Stomach smooth muscle (tissue), 2 donors: ENCODE data around the gene NDUFB10.

Experiments
- H3K27ac ChIP-seq: one replicate; pipeline ENCODE4 v1.7.0; 2013; ENCODE audit warnings: mild to moderate bottlenecking, low read length, inconsistent platforms
- H3K27me3 ChIP-seq, 2 donors: one replicate each; pipeline ENCODE4 v1.7.0; 2013; ENCODE audit warnings: low read length in 2 of 2; ENCODE audit not compliant: insufficient read depth in 2 of 2, control insufficient read depth in 1 of 2
- H3K36me3 ChIP-seq, 2 donors: one replicate each; pipeline ENCODE4 v1.7.0; 2013; ENCODE audit warnings: low read length in 2 of 2; ENCODE audit not compliant: control insufficient read depth in 2 of 2, insufficient read depth in 2 of 2
- H3K4me1 ChIP-seq: one replicate; pipeline ENCODE4 v1.7.0; 2013; ENCODE audit warnings: low read length; ENCODE audit not compliant: control insufficient read depth, insufficient read depth
- H3K4me3 ChIP-seq, 2 donors: one replicate each; pipeline ENCODE4 v1.7.0; 2013; ENCODE audit warnings: low read length in 2 of 2
- H3K9ac ChIP-seq, 2 donors: one replicate each; pipeline ENCODE4 v1.7.0; 2013; ENCODE audit warnings: low read length in 2 of 2, mild to moderate bottlenecking in 1 of 2
- H3K9me3 ChIP-seq, 2 donors: one replicate each; pipeline ENCODE4 v1.7.0; 2013; ENCODE audit warnings: low read length in 2 of 2; ENCODE audit not compliant: control insufficient read depth in 2 of 2
- donor health status: healthy.
- donor health status: Pancreatic carcinoma.

Gene NDUFB10

GRCh38 chr16:1974157-1975070 lies 15.1 kb downstream of the NDUFB10 start:
- Histone ChIP-seq H3K4me3 (no peak overlapping the region), H3K36me3 (peaks cover 35 to 39% of the 10 kb centered on the region in 2 donors), H3K9ac (no peak overlapping the region), H3K4me1 (peaks cover 20% of the 10 kb centered on the region), H3K9me3 (no peaks in the 10 kb centered on the region), H3K27ac (no peak overlapping the region), H3K27me3 (peaks cover 23 to 27% of the 10 kb centered on the region in 2 donors)

DNA sequence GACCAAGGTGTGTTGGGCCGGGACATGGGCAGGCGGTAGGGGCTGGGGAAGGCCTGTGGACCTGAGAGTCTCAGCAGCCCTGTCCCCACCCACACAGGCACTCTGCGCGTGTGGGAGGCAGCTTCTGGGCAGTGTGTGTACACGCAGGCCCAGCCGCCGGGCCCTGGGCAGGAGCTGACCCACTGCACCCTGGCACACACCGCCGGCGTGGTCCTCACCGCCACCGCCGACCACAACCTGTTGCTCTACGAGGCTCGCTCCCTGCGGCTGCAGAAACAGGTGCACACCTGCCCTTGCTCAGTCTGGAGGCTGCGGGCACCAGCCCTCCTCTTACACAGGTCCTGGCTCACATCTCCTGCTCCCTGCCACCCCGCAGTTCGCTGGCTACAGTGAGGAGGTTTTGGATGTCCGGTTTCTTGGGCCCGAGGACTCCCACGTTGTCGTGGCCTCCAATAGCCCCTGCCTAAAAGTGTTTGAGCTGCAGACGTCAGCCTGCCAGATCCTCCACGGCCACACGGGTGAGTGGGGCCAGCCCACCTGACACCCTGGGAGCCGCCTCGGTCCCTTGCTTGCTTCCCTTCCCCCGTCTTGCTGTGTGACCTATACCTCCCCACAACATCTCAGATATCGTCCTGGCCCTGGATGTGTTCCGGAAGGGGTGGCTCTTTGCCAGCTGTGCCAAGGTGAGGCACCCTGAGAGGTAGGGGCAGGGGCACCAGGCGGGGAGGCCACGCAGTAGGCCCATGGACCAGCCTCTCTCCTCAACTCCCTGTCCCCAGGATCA lies 16.3 kb downstream of the NDUFB10 start:
- Histone ChIP-seq H3K27me3 (peaks cover 35 to 37% of the 10 kb centered on the region in 2 donors), H3K27ac (no peak overlapping the region), H3K4me1 (peaks cover 24% of the 10 kb centered on the region), H3K9me3 (no peaks in the 10 kb centered on the region), H3K4me3 (no peak overlapping the region), H3K9ac (no peak overlapping the region), H3K36me3 (peaks cover 35 to 39% of the 10 kb centered on the region in 2 donors)

DNA sequence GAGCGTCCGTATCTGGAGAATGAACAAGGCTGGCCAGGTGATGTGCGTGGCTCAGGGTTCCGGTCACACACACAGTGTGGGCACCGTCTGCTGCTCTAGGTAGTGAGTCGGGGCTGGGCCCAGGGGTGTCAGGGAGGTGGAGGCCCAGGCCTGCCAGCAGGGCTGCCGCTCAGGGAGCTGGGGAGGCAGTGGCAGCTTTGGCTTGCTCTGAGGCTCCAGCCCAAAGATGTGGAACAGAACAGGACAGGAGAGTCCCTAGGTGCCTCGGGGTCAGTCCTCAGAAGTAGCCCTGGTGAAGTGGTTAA lies 16.8 kb downstream of the NDUFB10 start:
- Histone ChIP-seq H3K4me3 (no peak overlapping the region), H3K27me3 (peaks cover 41 to 42% of the 10 kb centered on the region in 2 donors), H3K9ac (no peak overlapping the region), H3K27ac (no peak overlapping the region), H3K9me3 (no peaks in the 10 kb centered on the region), H3K36me3 (peaks cover 35 to 39% of the 10 kb centered on the region in 2 donors), H3K4me1 (peaks cover 19% of the 10 kb centered on the region)

DNA sequence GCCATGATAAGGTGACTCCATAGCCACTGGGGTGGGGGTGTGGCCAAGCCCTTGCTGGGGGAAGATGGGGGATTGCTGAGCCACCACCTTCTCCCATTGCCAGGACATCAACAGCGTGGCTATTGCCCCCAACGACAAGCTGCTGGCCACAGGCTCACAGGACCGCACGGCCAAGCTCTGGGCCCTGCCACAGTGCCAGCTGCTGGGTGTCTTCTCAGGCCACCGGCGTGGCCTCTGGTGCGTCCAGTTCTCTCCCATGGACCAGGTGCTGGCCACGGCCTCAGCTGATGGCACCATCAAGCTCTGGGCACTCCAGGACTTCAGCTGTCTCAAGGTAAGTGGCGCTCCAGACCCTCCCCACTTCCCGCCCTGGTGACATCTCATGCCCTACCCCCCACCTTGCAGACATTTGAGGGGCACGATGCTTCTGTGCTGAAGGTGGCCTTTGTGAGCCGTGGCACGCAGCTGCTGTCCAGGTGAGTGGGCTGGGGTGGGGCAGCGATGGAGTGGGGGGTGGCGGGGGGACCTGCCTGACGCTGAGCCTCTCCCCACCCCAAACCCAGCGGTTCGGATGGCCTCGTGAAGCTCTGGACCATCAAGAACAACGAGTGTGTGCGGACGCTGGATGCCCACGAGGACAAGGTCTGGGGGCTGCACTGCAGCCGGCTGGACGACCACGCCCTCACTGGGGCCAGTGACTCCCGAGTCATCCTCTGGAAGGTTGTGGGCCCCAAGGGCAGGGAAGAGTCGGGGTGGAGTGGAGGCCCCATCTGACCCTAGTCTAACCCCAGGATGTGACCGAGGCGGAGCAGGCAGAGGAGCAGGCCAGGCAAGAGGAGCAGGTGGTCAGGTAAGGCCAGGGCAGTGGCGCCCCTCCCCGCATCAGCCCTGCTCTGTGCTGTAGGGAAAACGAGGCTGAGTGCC lies 17.9 kb downstream of the NDUFB10 start:
- no peaks in the 10 kb centered on the region for H3K9me3 ChIP-seq
- H3K36me3 ChIP-seq: peaks cover 35 to 39% of the 10 kb centered on the region in 2 donors
- H3K27me3 ChIP-seq: peaks cover 51 to 52% of the 10 kb centered on the region in 2 donors
- peaks cover 19% of the 10 kb centered on the region for H3K4me1 ChIP-seq
- no peak overlapping the region for H3K27ac ChIP-seq
- no peak overlapping the region for H3K4me3 ChIP-seq
- H3K9ac ChIP-seq: no peak overlapping the region

DNA sequence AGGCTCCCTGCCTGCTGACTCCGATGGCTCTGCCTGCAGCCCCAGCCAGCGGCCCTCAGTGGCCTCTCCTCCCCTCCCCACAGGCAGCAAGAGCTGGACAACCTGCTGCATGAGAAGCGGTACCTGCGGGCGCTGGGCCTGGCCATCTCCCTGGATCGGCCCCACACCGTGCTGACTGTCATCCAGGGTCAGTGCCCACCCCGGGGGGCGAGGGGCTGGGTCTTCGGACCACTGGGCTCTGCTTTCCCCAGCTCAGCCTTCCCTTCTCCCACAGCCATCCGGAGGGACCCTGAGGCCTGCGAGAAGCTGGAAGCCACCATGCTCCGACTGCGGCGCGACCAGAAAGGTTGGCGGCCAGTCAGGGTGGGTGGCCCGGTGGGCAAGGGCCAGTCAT lies 18.5 kb downstream of the NDUFB10 start:
- peaks cover 51 to 56% of the 10 kb centered on the region in 2 donors for H3K27me3 ChIP-seq
- peaks cover 35 to 39% of the 10 kb centered on the region in 2 donors for H3K36me3 ChIP-seq
- no peak overlapping the region for H3K9ac ChIP-seq

GRCh38 chr16:1978476-1979120 lies 19.3 kb downstream of the NDUFB10 start:
- Histone ChIP-seq H3K36me3 (peaks cover 35 to 39% of the 10 kb centered on the region in 2 donors), H3K27ac (no peak overlapping the region), H3K4me1 (peaks cover 11% of the 10 kb centered on the region), H3K9me3 (no peaks in the 10 kb centered on the region), H3K9ac (no peak overlapping the region), H3K4me3 (no peak overlapping the region), H3K27me3 (peaks cover 53 to 58% of the 10 kb centered on the region in 2 donors)

More for the DNA sequence above, 18.5 kb downstream of the NDUFB10 start:
- Histone ChIP-seq H3K4me1 (peaks cover 12% of the 10 kb centered on the region), H3K9me3 (no peaks in the 10 kb centered on the region), H3K27ac (no peak overlapping the region), H3K4me3 (no peak overlapping the region)

DNA sequence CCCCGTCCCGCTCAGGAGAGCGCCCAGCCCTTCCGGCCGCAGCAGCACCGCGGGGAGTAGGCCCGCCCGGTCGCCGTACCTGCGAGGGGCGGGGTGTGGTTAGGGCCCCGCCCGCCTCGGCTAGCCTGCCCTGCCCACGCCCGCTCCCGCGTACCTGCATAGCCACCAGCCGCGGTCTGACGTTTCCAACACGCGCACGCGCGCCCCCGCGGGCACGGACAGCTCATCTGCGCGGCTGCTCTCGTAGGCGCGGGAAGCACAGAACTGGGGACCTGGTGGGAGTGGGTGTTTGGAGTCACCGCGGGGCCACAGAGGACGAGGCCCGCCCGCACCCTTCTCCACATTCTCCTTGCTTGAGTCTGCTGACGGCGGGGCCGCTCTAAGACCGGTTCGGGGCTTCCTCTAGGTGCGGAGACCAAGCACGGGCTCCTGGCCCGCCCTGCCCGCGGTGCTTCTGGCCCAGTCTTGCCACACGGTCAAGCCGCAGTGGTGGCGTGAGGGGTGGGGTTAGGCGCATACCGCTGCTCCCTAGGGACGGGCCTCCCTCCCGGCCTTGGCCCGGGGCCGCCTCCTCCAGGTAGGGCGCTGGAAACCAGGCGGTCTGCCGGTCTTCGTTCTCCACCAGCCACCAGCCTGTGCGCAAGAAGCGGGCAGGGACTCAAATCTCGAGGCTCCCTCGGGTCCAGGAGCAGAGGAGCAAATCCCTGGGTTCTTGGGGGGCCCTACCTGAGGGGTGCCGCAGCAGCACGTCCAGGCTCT lies 20.1 kb downstream of the NDUFB10 start:
- no peak overlapping the region for H3K9ac ChIP-seq
- H3K27ac ChIP-seq: no peak overlapping the region
- H3K9me3 ChIP-seq: no peaks in the 10 kb centered on the region
- H3K27me3 ChIP-seq: peaks cover 51 to 55% of the 10 kb centered on the region in 2 donors
- no peak overlapping the region for H3K4me3 ChIP-seq
- peaks cover 12% of the 10 kb centered on the region for H3K4me1 ChIP-seq
- peaks cover 35 to 36% of the 10 kb centered on the region in 2 donors for H3K36me3 ChIP-seq

DNA sequence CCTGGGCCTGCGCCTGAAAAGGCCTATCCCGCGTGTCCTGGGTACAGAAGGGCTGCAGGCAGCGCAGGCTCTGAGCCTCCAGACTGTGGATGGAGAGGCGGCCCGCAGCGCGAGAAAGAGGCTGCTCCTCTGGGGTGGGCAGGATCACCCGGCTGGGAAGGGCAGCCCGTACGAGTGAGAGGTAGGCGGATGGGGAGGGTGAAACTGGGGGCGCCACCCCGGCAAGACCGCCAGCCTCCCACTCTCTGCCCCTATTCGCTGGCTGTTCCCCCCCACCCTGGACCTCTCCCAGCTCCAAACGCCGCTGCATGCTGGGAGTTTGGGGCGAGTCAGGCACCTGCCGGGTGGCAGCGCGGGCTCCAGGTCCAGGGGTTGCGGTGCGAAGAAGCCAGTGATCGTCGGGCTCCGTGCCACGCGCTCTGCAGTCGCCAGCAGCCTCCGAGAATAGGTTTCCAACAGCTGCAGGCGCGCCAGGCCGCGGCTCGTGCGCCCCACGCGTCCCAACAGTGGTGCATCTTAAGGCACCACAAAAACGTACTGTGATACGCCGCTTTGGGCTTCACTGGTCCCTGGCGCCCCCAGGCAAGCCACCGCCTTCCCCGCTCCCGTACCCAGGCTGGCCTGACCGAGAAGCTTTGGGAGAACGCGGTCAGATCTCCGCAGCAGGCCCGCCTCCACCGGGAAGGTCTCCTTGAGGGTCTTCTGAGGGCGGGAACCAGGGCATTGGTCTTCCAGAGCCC lies 20.9 kb downstream of the NDUFB10 start:
- Histone ChIP-seq H3K9me3 (no peaks in the 10 kb centered on the region), H3K9ac (no peak overlapping the region), H3K36me3 (peaks cover 27 to 29% of the 10 kb centered on the region in 2 donors), H3K4me3 (no peak overlapping the region), H3K27me3 (peaks cover 46 to 49% of the 10 kb centered on the region in 2 donors), H3K27ac (no peak overlapping the region), H3K4me1 (peaks cover 20% of the 10 kb centered on the region)

- Histone ChIP-seq H3K9me3 (no peaks in the 10 kb centered on the region), H3K9ac (no peak overlapping the region), H3K4me1 (peaks cover 24% of the 10 kb centered on the region), H3K4me3 (no peak overlapping the region), H3K27ac (no peak overlapping the region), H3K27me3 (peaks cover 46 to 47% of the 10 kb centered on the region in 2 donors), H3K36me3 (peaks cover 22 to 26% of the 10 kb centered on the region in 2 donors)
Observed at GRCh38 chr16:1980770-1981087, 21.4 kb downstream of the NDUFB10 start.
